GM21825 (cell line): ENCODE results near the gene RNF123.
A peak's percentile ranks its signal among the peaks of the same experiment; 100 is the strongest.

Experiments
- ATAC-seq: cut with Tn5 transposase; IDR thresholded peaks from one replicate; pipeline ENCODE4 v1.9.1; 2021; ENCODE audit warnings: mild to moderate bottlenecking, moderate library complexity; ENCODE audit not compliant: unreplicated experiment

RNF123 gene

GRCh38 chr3:49657208-49657915, 32.0 kb upstream of the RNF123 start:
- no peak for ATAC-seq

DNA sequence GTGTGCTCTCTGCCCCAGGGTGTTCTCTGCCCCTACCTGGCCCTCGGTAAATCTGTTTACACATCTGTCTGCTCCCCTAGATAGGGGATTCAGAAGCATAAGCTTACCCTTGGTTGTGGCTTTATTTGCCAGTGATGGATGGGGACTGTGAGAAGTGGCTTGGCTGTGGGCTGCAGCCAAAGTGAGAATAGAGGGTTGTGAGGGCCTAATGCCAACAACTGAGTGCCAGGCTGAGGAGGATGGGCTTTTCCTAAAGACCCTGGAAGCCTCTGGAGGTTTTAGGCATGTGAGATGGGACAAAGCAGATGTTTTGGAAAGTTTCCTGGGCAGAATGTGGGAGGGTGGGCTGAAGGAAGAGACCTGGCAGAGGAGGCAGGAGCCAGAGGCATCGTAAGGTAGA, 30.6 kb upstream of the RNF123 start:
- no peak for ATAC-seq

DNA sequence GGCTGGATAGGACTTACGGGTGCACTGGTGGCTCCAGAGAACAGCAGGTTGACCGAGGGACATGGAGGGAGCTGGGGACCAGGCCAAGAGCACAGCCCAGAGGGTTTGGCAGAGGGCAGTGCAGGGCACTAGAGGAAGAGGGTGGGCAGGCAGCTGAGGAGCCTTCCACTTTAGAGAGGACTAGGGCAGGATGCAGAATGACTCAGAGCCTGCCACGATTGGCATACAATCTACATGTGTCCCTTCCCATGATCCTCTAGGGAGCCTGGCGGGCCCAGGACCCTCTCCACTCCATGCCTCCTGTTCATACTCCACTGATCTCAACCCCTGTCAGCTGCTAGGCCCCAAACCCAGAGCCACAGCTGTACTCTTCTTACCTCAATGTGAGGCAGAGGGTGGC, 29.6 kb upstream of the RNF123 start:
- no peak for ATAC-seq

DNA sequence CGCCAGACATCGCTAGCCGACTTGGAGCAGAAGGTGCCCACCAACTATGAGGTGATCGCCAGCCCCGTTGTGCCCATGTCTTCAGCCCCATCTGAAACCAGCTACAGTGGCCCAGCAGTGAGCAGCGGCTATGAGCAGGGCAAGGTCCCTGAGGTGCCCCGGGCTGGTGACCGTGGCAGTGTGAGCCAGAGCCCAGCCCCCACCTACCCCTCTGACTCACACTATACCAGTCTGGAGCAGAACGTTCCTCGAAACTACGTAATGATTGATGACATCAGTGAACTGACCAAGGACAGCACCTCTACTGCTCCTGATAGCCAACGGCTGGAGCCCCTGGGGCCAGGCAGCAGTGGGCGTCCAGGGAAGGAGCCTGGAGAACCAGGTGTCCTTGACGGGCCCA, 28.1 kb upstream of the RNF123 start:
- ATAC-seq, result no peak

DNA sequence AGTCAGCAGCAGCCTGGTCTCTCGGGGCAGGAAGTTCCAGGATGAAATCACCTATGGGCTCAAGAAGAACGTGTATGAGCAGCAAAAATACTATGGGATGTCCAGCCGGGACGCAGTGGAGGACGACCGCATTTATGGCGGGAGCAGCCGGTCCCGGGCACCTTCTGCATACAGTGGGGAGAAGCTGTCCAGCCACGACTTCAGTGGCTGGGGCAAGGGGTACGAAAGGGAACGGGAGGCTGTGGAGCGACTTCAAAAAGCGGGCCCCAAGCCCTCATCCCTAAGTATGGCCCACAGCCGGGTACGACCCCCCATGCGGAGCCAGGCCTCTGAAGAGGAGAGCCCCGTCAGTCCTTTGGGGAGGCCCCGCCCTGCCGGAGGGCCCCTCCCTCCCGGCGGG, 27.3 kb upstream of the RNF123 start:
- ATAC-seq, result no peak

DNA sequence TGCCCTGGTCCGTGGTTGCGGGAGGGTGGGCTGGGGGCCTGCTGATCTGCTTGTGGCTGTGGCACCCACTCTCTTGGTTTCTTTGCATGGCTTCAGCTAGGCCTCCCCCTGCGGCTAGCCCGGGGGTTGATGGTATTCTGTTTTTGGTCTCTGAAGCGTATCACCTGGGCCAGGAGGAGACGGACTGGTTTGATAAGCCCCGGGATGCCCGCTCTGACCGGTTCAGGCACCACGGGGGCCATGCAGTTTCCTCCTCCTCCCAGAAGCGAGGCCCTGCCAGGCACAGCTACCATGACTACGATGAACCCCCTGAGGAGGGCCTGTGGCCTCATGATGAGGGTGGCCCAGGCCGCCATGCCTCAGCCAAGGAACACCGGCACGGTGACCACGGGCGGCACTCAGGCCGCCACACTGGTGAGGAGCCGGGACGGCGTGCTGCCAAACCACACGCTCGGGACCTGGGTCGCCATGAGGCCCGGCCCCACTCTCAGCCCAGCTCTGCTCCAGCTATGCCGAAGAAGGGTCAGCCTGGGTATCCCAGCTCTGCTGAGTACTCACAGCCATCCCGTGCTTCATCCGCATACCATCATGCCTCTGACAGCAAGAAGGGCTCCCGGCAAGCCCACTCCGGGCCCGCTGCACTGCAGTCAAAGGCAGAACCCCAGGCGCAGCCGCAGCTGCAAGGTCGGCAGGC, 26.5 kb upstream of the RNF123 start:
- ATAC-seq, result no peak

DNA sequence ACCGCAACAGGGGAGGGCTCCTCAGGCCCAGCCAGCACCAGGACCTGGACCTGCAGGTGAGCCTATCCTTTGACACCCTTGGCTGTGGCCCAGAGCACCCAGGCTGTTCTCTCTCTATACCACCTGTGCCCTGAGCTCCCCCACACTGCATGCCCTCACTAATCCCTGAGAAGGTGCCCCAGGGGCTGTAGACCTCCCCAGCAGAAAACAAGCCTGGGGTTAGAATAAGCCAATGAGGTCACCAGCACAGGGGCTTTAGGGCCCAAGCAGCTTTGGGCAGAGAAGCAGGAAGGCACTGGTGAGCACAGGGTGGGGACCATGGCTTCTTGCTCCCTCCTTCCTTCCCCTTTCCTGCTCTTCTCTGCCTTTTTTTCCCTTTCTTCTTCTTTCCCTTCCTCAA, 25.5 kb upstream of the RNF123 start:
- no peak for ATAC-seq

GRCh38 chr3:49664300-49664699, 25.1 kb upstream of the RNF123 start:
- no peak for ATAC-seq

DNA sequence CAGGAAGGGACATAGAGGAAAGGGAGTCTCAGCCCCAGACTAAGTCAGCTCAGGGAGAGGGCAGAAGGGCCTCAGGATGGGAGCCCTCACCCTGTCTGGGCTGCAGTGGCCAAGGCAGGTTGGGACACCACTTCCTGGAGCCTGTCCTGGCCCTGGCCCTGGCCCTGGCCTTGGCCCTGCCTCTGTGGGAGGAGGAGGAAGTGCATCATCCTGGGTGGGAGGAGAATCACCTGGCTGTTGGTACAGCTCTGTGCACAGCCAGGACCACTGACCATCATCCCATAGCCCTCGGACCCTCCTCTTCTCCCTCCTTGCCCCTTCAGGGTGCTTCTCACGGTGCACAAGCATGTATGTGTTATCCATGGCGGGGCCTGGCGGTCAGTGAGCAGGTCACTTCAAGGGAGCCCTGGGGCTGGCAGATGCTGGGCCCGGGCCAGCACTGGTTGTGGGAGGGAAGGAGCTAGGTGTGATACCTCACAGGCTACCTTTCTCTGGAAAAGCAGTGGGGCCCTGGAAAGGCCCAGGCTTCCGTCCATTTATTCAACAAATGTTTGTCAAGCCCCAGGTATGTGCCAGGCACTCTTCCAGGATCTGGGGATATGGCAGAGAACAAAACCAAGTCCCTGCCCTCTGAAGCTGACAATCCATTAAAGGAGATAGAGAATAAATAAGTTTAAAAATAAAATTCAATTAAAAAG, 23.4 kb upstream of the RNF123 start:
- no peak for ATAC-seq

GRCh38 chr3:49666592-49666991, 22.8 kb upstream of the RNF123 start:
- no peak for ATAC-seq

DNA sequence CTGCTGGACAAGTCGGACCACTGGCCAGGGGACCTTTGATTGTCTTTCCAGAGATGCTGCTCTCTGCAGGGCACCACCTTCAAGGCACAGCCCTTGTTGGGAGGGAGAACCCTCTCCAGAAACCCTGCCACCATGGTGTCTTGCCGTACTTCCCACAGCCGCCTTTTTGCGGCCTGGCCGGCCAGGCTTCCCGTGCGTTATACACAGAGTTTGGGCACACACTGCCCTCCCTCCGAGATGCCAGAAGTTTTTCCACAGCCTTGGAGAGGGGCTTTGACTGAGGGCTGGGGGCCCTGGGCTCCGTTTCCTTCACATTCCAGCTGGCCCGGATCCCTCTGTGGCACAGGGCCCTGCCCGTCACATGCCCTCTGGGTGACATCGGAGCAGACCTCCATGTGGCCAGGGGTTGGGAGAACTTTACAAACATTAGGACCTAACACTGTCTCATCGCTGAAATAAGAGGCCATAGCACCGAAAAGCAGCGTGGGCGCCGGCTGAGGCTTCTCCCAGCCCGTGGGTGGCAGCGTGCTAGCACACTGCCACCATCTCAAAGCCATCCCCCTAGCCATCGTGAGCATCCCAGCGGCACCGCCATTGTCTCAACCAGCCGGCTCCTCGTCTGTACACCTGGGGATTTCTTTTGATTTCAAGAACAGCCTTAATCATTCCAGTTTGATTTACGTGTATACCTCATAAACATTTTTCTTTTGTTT, 21.5 kb upstream of the RNF123 start:
- no peak for ATAC-seq

DNA sequence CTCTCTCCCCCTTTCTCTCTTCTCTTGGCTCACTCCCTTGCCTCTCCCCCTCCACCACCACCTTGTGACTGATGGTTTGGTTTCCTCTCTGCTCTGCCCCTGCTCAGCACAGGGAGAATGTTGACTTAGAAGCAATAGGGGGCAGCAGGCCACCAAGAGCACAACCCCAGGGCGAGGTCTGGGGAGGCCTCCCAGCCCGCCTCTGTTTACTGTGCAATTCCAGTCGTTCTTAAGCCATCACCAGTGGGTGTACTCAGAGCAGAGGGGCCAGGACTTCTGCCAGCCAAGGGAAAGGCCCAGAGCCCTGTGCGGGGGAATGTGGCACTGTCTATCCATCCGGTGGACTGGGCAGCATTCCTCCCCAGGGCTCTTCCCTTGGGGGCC, 21.0 kb upstream of the RNF123 start:
- ATAC-seq, result no peak

- no peak for ATAC-seq
Observed at GRCh38 chr3:49668861-49669260, 20.5 kb upstream of the RNF123 start.

DNA sequence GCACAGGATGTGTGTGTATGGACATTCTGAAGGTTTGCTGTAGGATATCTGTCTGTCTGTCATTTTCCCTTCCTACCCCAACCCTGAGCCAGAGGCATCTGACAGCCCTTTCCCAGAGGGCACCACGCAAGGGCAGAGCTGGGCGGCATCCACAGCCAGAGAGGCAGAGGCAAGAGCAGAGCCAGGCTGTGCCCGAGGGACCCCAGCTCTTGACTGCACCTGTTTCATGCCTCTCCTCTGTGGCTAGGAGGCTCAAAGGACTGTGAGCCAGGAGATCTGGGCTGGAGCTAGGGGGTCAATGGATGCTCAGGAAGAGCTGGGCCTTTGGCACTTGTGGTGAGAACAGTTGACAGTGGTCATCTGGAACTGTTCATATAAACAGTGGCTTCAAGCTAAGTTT, 20.0 kb upstream of the RNF123 start:
- no peak for ATAC-seq

- no peak for ATAC-seq
Observed at GRCh38 chr3:49670940-49671290, 18.4 kb upstream of the RNF123 start.

DNA sequence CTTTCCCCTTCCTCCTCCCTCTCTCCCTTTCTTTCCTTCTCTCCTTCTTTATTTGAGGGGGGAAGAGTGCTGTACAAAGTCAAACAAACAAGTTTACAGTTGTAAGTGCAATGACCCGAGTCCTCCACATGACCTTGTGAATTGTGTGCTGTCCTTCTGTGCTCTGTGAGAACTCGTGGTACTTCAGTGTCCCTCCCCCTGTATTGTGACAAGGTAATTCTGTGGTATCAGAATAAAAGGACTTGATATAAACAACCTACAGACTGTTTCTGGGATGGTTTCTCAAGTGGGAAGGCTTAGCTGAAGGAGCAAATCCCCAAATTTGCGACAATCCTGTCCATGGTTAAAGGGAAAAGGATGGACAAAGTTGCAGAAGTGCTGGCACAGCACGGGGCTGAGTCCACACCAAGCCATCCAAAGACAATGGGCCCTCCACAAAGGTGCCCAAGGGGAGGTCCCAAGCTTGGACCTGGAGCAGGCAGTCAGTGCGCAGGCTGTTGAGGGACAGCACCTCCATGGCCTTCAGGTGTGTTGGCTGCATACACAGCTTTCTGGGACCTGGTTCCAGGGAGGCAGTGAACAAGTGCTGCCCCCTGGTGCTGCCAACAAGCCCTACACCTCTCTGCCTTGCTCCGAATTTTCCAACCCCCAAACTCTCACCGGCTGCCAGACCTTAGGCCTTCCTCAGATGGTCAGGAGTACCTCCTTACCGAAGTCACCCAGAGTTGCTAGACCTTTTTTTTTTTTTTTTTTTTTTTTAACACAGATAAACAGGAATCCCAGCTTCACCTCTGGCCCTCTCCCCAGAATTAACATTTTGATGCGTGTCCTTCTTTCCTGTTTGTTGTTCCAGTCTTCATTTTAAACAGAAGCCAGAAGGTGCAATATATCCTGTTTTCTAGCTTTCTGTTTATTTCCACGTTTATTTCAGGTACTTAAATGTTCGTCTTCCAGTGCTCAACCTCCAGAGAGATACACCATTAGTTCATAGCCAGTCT, 17.8 kb upstream of the RNF123 start:
- no peak for ATAC-seq

- no peak for ATAC-seq
Observed at GRCh38 chr3:49673121-49673714, 16.1 kb upstream of the RNF123 start.

GRCh38 chr3:49673715-49674496, 15.5 kb upstream of the RNF123 start, which contains the start of gene APEH:
APEH (plus strand) TSS chr3:49674351; CDS start chr3:49674402, 51 bp downstream.
- peak; percentile 73 for ATAC-seq

DNA sequence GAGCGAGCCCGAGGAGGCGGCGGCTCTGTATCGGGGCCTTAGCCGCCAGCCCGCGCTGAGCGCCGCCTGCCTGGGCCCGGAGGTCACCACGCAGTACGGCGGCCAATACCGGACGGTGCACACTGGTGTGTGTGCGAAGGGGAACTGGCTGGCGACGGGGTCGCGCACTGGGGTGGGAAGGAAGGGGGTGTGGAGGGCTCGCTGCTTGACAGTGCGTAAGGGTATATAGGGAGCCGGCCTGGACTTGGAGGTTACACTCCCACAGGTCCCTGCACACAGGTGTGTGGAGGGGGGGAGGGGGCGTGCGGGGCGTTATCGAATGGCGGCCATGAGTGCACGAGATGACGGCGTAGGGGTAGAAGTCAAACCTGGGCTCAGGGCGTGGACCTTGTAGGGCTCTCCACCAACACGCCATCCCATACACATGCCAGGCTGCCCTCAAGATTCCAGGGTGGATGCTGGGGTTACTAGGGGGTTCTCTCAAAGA, 14.8 kb upstream of the RNF123 start:
- peak; percentile 14 for ATAC-seq
